SIG-M5 (cell line): Measurements from ENCODE around the gene STYXL1.
A peak's percentile ranks its signal among the peaks of the same experiment; 100 is the strongest.
"Not testable (repeated sequence)": the region's sequence is repeated elsewhere in the genome, so short reads cannot be mapped to it uniquely, and the experiment has no call there.

Experiments used
- DNase-seq: peaks from one replicate; lab custom pipeline; 2025; lab: John Stamatoyannopoulos, UW

STYXL1 gene

GRCh38 chr7:76029682-76030081 is 18.1 kb downstream of the STYXL1 start:
- DNase-seq, result not testable (repeated sequence)

- DNase-seq, result peak; percentile 31
Observed at GRCh38 chr7:76023002-76023401, 24.8 kb downstream of the STYXL1 start.

GRCh38 chr7:76022026-76022780 is 25.6 kb downstream of the STYXL1 start:
- no peak for DNase-seq

- no peak for DNase-seq
Observed at GRCh38 chr7:76020031-76020714, 27.6 kb downstream of the STYXL1 start.

- not testable (repeated sequence) for DNase-seq
Observed at GRCh38 chr7:76018520-76018919, 29.3 kb downstream of the STYXL1 start.

- DNase-seq, result no peak
Observed at GRCh38 chr7:76016191-76016947, 31.4 kb downstream of the STYXL1 start.

- DNase-seq, result no peak
Observed at GRCh38 chr7:76011442-76011861, 36.3 kb downstream of the STYXL1 start.

GRCh38 chr7:76009672-76010600 is 37.9 kb downstream of the STYXL1 start:
- no peak for DNase-seq

GRCh38 chr7:76008156-76008687 is 39.6 kb downstream of the STYXL1 start:
- DNase-seq, result no peak

- not testable (repeated sequence) for DNase-seq
Observed at GRCh38 chr7:76005004-76005403, 42.8 kb downstream of the STYXL1 start.

- DNase-seq, result no peak
Observed at GRCh38 chr7:76003351-76003750, 44.4 kb downstream of the STYXL1 start.

- no peak for DNase-seq
Observed at GRCh38 chr7:76002822-76003221, 45.0 kb downstream of the STYXL1 start.

GRCh38 chr7:76002139-76002538 is 45.7 kb downstream of the STYXL1 start:
- no peak for DNase-seq

GRCh38 chr7:76000566-76000965 is 47.2 kb downstream of the STYXL1 start:
- DNase-seq, result no peak

- DNase-seq, result no peak
Observed at GRCh38 chr7:75998038-75998437, 49.8 kb downstream of the STYXL1 start.

GRCh38 chr7:75996476-75996875 is 51.3 kb downstream of the STYXL1 start:
- DNase-seq, result no peak

GRCh38 chr7:75995996-75996395 is 51.8 kb downstream of the STYXL1 start:
- DNase-seq, result no peak

- no peak for DNase-seq
Observed at GRCh38 chr7:75995052-75995471, 52.7 kb downstream of the STYXL1 start.

- peak; percentile 7 for DNase-seq
Observed at GRCh38 chr7:75994388-75995051, 53.3 kb downstream of the STYXL1 start, which contains the start of gene TMEM120A. TSS of gene TMEM120A (minus strand) at chr7:75994595. CDS start at chr7:75994570, 25 bp downstream.

- DNase-seq, result no peak
Observed at GRCh38 chr7:75993689-75994387, 54.0 kb downstream of the STYXL1 start.
